ENCODE results near the gene SOX30. TPM values are rescaled to one million over a fixed set of nuclear protein-coding genes. Genes with fewer than 3 reads are reported as not detected.
A peak's percentile ranks its signal among the peaks of the same experiment; 100 is the strongest.

The SOX30 gene
- polyA plus RNA-seq, 1 donor from 2014 or later: 0.81 TPM

GRCh38 chr5:157606046-157606445 is 46.2 kb downstream of the SOX30 start:
- peaks cover 38 to 44% (median 39%) of the 10 kb centered on the region in 3 donors for H3K4me1 Mint-ChIP-seq
- H3K36me3 Mint-ChIP-seq: no peaks in the 10 kb centered on the region
- H3K27ac Mint-ChIP-seq: peak overlapping the region in 1 of 3 donors; percentile 26
- no peaks in the 10 kb centered on the region for H3K27me3 Mint-ChIP-seq
- no peaks in the 10 kb centered on the region for H3K9me3 Mint-ChIP-seq
- H3K4me3 Mint-ChIP-seq: peak overlapping the region in 1 of 4 donors; percentile 32

- H3K36me3 Mint-ChIP-seq: no peaks in the 10 kb centered on the region
- peak overlapping the region in 3 of 4 donors; percentile 30 to 56 (median 52) for H3K4me3 Mint-ChIP-seq
- no peaks in the 10 kb centered on the region for H3K27me3 Mint-ChIP-seq
- H3K9me3 Mint-ChIP-seq: no peaks in the 10 kb centered on the region
- H3K27ac Mint-ChIP-seq: peak overlapping the region; percentile 15 to 93 (median 90)
- peaks cover 41 to 60% (median 53%) of the 10 kb centered on the region in 3 donors for H3K4me1 Mint-ChIP-seq
Measured at GRCh38 chr5:157603333-157604190, 48.7 kb downstream of the SOX30 start.

GRCh38 chr5:157602505-157602904 is 49.7 kb downstream of the SOX30 start:
- Mint-ChIP-seq H3K4me3 (peak overlapping the region in 2 of 4 donors; percentile 79 to 84), H3K4me1 (peaks cover 44 to 61% (median 54%) of the 10 kb centered on the region in 3 donors), H3K36me3 (no peaks in the 10 kb centered on the region), H3K27ac (peak overlapping the region; percentile 15 to 93 (median 90)), H3K9me3 (no peaks in the 10 kb centered on the region), H3K27me3 (no peaks in the 10 kb centered on the region)

- H3K4me3 Mint-ChIP-seq: peak overlapping the region in 2 of 4 donors; percentile 34 to 49
- H3K27ac Mint-ChIP-seq: peak overlapping the region; percentile 45 to 89 (median 84)
- peaks cover 2% of the 10 kb centered on the region for H3K36me3 Mint-ChIP-seq
- H3K9me3 Mint-ChIP-seq: no peaks in the 10 kb centered on the region
- no peaks in the 10 kb centered on the region for H3K27me3 Mint-ChIP-seq
- peaks cover 58 to 73% (median 71%) of the 10 kb centered on the region in 3 donors for H3K4me1 Mint-ChIP-seq
Measured at GRCh38 chr5:157600252-157600651, 52.0 kb downstream of the SOX30 start.

GRCh38 chr5:157599565-157599964 is 52.7 kb downstream of the SOX30 start:
- H3K27ac Mint-ChIP-seq: peak overlapping the region; percentile 91 to 94 (median 93)
- H3K36me3 Mint-ChIP-seq: peaks cover 2% of the 10 kb centered on the region

GRCh38 chr5:157598350-157598936 is 53.8 kb downstream of the SOX30 start:
- Mint-ChIP-seq H3K36me3 (peaks cover 4% of the 10 kb centered on the region), H3K27ac (peak overlapping the region; percentile 91 to 94 (median 93)), H3K4me3 (peak overlapping the region in 3 of 4 donors; percentile 31 to 67 (median 63)), H3K27me3 (no peaks in the 10 kb centered on the region), H3K4me1 (peaks cover 64 to 80% (median 73%) of the 10 kb centered on the region in 3 donors), H3K9me3 (no peaks in the 10 kb centered on the region)

More at GRCh38 chr5:157599565-157599964, 52.7 kb downstream of the SOX30 start:
- peaks cover 65 to 77% (median 76%) of the 10 kb centered on the region in 3 donors for H3K4me1 Mint-ChIP-seq
- no peaks in the 10 kb centered on the region for H3K27me3 Mint-ChIP-seq
- no peaks in the 10 kb centered on the region for H3K9me3 Mint-ChIP-seq
- peak overlapping the region in 3 of 4 donors; percentile 15 to 82 (median 58) for H3K4me3 Mint-ChIP-seq

GRCh38 chr5:157597277-157597676 is 55.0 kb downstream of the SOX30 start:
- Mint-ChIP-seq H3K9me3 (no peaks in the 10 kb centered on the region), H3K27me3 (no peaks in the 10 kb centered on the region), H3K27ac (peak overlapping the region; percentile 91 to 93 (median 93)), H3K36me3 (peaks cover 5% of the 10 kb centered on the region), H3K4me3 (peak overlapping the region; percentile 31 to 71 (median 65)), H3K4me1 (peaks cover 64 to 79% (median 75%) of the 10 kb centered on the region in 3 donors)

- H3K4me1 Mint-ChIP-seq: peaks cover 71 to 86% (median 78%) of the 10 kb centered on the region in 3 donors
- H3K9me3 Mint-ChIP-seq: peaks cover 0 to 3% (median 0%) of the 10 kb centered on the region in 3 donors
- peaks cover 10% of the 10 kb centered on the region for H3K36me3 Mint-ChIP-seq
- peak overlapping the region; percentile 90 to 93 (median 91) for H3K27ac Mint-ChIP-seq
- H3K4me3 Mint-ChIP-seq: peak overlapping the region in 3 of 4 donors; percentile 67 to 73 (median 69)
- H3K27me3 Mint-ChIP-seq: no peaks in the 10 kb centered on the region
Measured at GRCh38 chr5:157596487-157596886, 55.8 kb downstream of the SOX30 start.

- Mint-ChIP-seq H3K27me3 (no peaks in the 10 kb centered on the region), H3K4me1 (peaks cover 66 to 83% (median 74%) of the 10 kb centered on the region in 3 donors), H3K36me3 (peaks cover 11% of the 10 kb centered on the region), H3K27ac (peak overlapping the region in 2 of 3 donors; percentile 59 to 91), H3K9me3 (peaks cover 0 to 3% (median 0%) of the 10 kb centered on the region in 3 donors), H3K4me3 (peak overlapping the region in 3 of 4 donors; percentile 69 to 93 (median 86))
Measured at GRCh38 chr5:157594675-157595459, 57.4 kb downstream of the SOX30 start.

- peaks cover 66 to 81% (median 70%) of the 10 kb centered on the region in 3 donors for H3K4me1 Mint-ChIP-seq
- peak overlapping the region in 3 of 4 donors; percentile 51 to 93 (median 67) for H3K4me3 Mint-ChIP-seq
- peaks cover 0 to 3% (median 0%) of the 10 kb centered on the region in 3 donors for H3K9me3 Mint-ChIP-seq
- H3K36me3 Mint-ChIP-seq: peaks cover 11% of the 10 kb centered on the region
- H3K27me3 Mint-ChIP-seq: no peaks in the 10 kb centered on the region
- H3K27ac Mint-ChIP-seq: peak overlapping the region; percentile 23 to 91 (median 59)
Measured at GRCh38 chr5:157594257-157594656, 58.0 kb downstream of the SOX30 start.

- H3K27ac Mint-ChIP-seq: peak overlapping the region; percentile 95 to 97 (median 97)
- peak overlapping the region; percentile 67 to 93 (median 88) for H3K4me3 Mint-ChIP-seq
- no peaks in the 10 kb centered on the region for H3K27me3 Mint-ChIP-seq
- peaks cover 59 to 73% (median 64%) of the 10 kb centered on the region in 3 donors for H3K4me1 Mint-ChIP-seq
- H3K9me3 Mint-ChIP-seq: peaks cover 0 to 3% (median 0%) of the 10 kb centered on the region in 3 donors
- H3K36me3 Mint-ChIP-seq: peaks cover 11% of the 10 kb centered on the region
Measured at GRCh38 chr5:157593052-157593757, 59.0 kb downstream of the SOX30 start.

- peak overlapping the region; percentile 95 to 97 (median 97) for H3K27ac Mint-ChIP-seq
- H3K36me3 Mint-ChIP-seq: peaks cover 11% of the 10 kb centered on the region
- peaks cover 54 to 68% (median 59%) of the 10 kb centered on the region in 3 donors for H3K4me1 Mint-ChIP-seq
- peaks cover 0 to 3% (median 0%) of the 10 kb centered on the region in 3 donors for H3K9me3 Mint-ChIP-seq
- H3K4me3 Mint-ChIP-seq: peak overlapping the region; percentile 67 to 93 (median 88)
- no peaks in the 10 kb centered on the region for H3K27me3 Mint-ChIP-seq
Measured at GRCh38 chr5:157592594-157592993, 59.6 kb downstream of the SOX30 start.

GRCh38 chr5:157590478-157590877 is 61.8 kb downstream of the SOX30 start:
- no peak overlapping the region for H3K27ac Mint-ChIP-seq
- no peaks in the 10 kb centered on the region for H3K27me3 Mint-ChIP-seq
- H3K9me3 Mint-ChIP-seq: peaks cover 0 to 3% (median 0%) of the 10 kb centered on the region in 3 donors
- peaks cover 8% of the 10 kb centered on the region for H3K36me3 Mint-ChIP-seq
- peaks cover 39 to 48% (median 48%) of the 10 kb centered on the region in 3 donors for H3K4me1 Mint-ChIP-seq
- no peak overlapping the region for H3K4me3 Mint-ChIP-seq
